GM20000 (cell line): ENCODE measurements around the gene CHTF18.

Experiments used
- DNase-seq: peaks from one replicate; pipeline ENCODE4 v3.0.0; 2012; ENCODE audit warnings: low spot score
- TF ChIP-seq, protein P1 (sequence below): IDR thresholded peaks from 2 replicates; pipeline ENCODE4 v1.5.1; 2012; ENCODE audit warnings: mild to moderate bottlenecking, control low read depth; ENCODE audit errors: extremely low read depth, missing control alignments

Gene CHTF18

GRCh38 chr16:807347-808084, 19.1 kb downstream of the CHTF18 start:
- TF ChIP-seq, protein P1, sequence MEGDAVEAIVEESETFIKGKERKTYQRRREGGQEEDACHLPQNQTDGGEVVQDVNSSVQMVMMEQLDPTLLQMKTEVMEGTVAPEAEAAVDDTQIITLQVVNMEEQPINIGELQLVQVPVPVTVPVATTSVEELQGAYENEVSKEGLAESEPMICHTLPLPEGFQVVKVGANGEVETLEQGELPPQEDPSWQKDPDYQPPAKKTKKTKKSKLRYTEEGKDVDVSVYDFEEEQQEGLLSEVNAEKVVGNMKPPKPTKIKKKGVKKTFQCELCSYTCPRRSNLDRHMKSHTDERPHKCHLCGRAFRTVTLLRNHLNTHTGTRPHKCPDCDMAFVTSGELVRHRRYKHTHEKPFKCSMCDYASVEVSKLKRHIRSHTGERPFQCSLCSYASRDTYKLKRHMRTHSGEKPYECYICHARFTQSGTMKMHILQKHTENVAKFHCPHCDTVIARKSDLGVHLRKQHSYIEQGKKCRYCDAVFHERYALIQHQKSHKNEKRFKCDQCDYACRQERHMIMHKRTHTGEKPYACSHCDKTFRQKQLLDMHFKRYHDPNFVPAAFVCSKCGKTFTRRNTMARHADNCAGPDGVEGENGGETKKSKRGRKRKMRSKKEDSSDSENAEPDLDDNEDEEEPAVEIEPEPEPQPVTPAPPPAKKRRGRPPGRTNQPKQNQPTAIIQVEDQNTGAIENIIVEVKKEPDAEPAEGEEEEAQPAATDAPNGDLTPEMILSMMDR = no peak
- peak; percentile 99 for DNase-seq

DNA sequence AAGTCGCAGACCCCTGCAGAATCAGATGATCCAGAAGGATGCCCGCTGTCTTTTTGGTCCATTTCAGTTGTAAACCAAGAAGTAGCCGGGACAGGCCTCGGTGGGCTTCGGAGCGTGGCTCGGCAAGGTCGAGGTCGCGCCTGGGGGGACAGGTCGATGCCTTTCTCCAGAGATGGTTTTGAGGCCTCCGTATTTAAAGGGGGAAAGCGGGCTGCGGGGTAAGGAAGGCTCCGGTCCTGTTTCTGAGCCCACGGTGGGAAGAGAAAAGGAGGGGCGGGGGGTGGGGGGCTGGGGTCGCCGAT, 19.6 kb downstream of the CHTF18 start:
- TF ChIP-seq, protein P1 = no peak
- no peak for DNase-seq

DNA sequence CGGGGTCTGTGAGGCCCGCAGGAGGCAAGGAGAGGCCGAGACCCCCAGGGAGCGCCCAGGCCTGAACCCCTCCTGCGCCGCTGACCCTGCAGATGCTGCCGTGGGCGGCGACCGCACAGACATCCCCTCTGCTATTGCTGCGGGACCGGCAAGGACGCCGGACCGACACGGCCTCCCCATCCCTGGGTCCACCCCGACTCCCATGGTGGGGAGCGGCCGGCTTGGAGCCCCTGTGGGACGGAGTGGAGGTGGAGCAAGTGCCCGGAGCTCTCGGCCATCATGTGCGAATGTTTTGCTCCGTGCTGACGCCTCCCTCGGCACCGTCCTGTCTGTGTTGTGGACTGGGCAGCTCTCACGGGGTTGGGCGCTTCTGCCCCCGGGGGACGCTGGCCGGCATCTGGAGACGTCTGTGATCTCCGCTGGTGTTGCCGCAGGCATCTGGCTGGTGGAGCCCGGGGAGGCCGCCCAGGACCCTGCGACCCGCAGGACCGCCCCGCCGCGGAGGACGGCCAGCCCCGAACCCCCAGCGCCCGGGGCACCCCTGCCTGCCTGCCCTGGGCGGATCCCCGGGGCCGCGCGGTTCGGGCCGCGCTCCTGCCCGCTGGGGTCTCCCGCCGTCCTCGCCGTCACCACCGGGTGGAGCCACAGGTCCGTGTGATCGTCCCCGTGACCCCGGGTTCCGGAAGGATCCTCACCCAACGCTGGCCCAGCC, 24.9 kb downstream of the CHTF18 start:
- peak; percentile 84 for DNase-seq
- TF ChIP-seq, protein P1 = peak; percentile 46

- TF ChIP-seq, protein P1 = no peak
Observed at GRCh38 chr16:813916-814412, 25.5 kb downstream of the CHTF18 start.

GRCh38 chr16:814974-815373, 26.6 kb downstream of the CHTF18 start:
- DNase-seq = no peak

More at GRCh38 chr16:813916-814412, 25.5 kb downstream of the CHTF18 start:
- DNase-seq = no peak

GRCh38 chr16:815861-816260, 27.4 kb downstream of the CHTF18 start:
- no peak for DNase-seq
- TF ChIP-seq, protein P1 = no peak

More at GRCh38 chr16:814974-815373, 26.6 kb downstream of the CHTF18 start:
- TF ChIP-seq, protein P1 = no peak
